ENCODE measurements around the gene LONP1.

The LONP1 gene

GRCh38 chr19:5691822-5692722, 27.9 kb downstream of the LONP1 start (continued):
- TF ChIP-seq ZBTB49 (tag by site-specific recombination; IDR thresholded peaks at IDR 0.05; ENCODE audit: low read depth) = no peak
- TF ChIP-seq ZFHX2 (tag by site-specific recombination; conservative IDR thresholded peaks at IDR 0.05) = peak; percentile 59; the same call in 1 of the 2 replicates
- no peak for TF ChIP-seq GLI4 (tag by site-specific recombination; IDR thresholded peaks at IDR 0.05)
- TF ChIP-seq ZNF280D (tag by site-specific recombination; IDR thresholded peaks at IDR 0.05) = no peak
- no peak for TF ChIP-seq ZNF394 (tag by site-specific recombination; IDR thresholded peaks at IDR 0.05; ENCODE audit: borderline replicate concordance)
- TF ChIP-seq ZNF639 (tag by site-specific recombination; IDR thresholded peaks at IDR 0.05) = peak; percentile 32
- TF ChIP-seq ZNF518A (tag by site-specific recombination; conservative IDR thresholded peaks at IDR 0.05; ENCODE audit: low read depth) = no peak
- TF ChIP-seq ZNF341 (tag by site-specific recombination; IDR thresholded peaks at IDR 0.05; ENCODE audit: low read depth) = peak; percentile 76
- no peak for TF ChIP-seq ZNF645 (tag by site-specific recombination; IDR thresholded peaks at IDR 0.05)
- no peak for TF ChIP-seq ZNF266 (tag by site-specific recombination; IDR thresholded peaks at IDR 0.05; ENCODE audit: low read depth)
- TF ChIP-seq ZNF433 (tag by site-specific recombination; IDR thresholded peaks at IDR 0.05; ENCODE audit: low read depth) = no peak
- no peak for TF ChIP-seq ZNF596 (tag by site-specific recombination; IDR thresholded peaks at IDR 0.05)
- no peak for TF ChIP-seq ZNF558 (tag by site-specific recombination; IDR thresholded peaks at IDR 0.05)
- TF ChIP-seq ZNF133 (tag by site-specific recombination; IDR thresholded peaks at IDR 0.05) = no peak
- no peak for TF ChIP-seq INSM2 (tag by site-specific recombination; IDR thresholded peaks at IDR 0.05)
- peak; percentile 10; the same call in 1 of the 2 replicates for TF ChIP-seq HIC1 (tag by site-specific recombination; IDR thresholded peaks at IDR 0.05)
- no peak for TF ChIP-seq ZNF555 (tag by site-specific recombination; conservative IDR thresholded peaks at IDR 0.05)
- no peak; the same call in none of the 2 replicates for TF ChIP-seq ZNF335 (tag by site-specific recombination; conservative IDR thresholded peaks at IDR 0.05)
